ENCODE data around the gene ABLIM2. TPM values are rescaled to one million over a fixed set of nuclear protein-coding genes. Genes with fewer than 3 reads are reported as not detected.

Gene ABLIM2
- total and polyA plus RNA-seq, 2 of the 13 experiments (the other 11 are each of a cell fraction or from before 2014, with no cell fraction given) = 0.20 to 0.37 TPM

GRCh38 chr4:8188085-8188484 is 29.5 kb upstream of the ABLIM2 start:
- no peaks in the 10 kb centered on the region for H3K36me3 ChIP-seq (replicated peaks in 1 of 2; ENCODE audit: control insufficient read depth in 1 of 2, insufficient read depth in 2 of 2, low read length in 2 of 2)
- 52% methylated on average over 12 of the region's 12 CpGs for WGBS (ENCODE audit: low lambda C conversion rate)
- H3K4me2 ChIP-seq (ENCODE audit: low read depth, low read length) = no peak overlapping the region
- FAIRE-seq (no peak), ATAC-seq (peak; percentile 54), DNase-seq (ENCODE audit: low spot score) (no peak)
- no TSS peak for BruUV-seq (replicated peaks)
- peaks cover 7 to 29% of the 10 kb centered on the region in 2 experiments; a peak in 3 of 5 replicates for H3K27me3 ChIP-seq (ENCODE audit: control insufficient read depth in 1 of 2, insufficient read depth in 2 of 2, low read length in 2 of 2)
- H3K9me3 ChIP-seq (ENCODE audit: low read length) = no peaks in the 10 kb centered on the region
- in situ Hi-C loops (cut with HindIII; ENCODE audit: extremely low pct_ligation_motif_present, low pct_unique_long_range_greater_than_20kb) = no loop called here
- no peak overlapping the region for H3K4me3 ChIP-seq (replicated peaks in 1 of 3; ENCODE audit: insufficient read depth in 1 of 3, low read depth in 2 of 3, low read length in 3 of 3)
- H2AFZ ChIP-seq (ENCODE audit: low read length) = no peak overlapping the region
- CTCF ChIA-PET (ENCODE audit: low intra/inter-chr PET ratio, low total read pairs) = no interaction called here
- H3K4me1 ChIP-seq (ENCODE audit: insufficient read depth, low read length) = peaks cover 61% of the 10 kb centered on the region
- no peaks in the 10 kb centered on the region for H3K79me2 ChIP-seq (ENCODE audit: insufficient read depth, low read length)
- TF ChIP-seq ZNF263 (CRISPR knock-in tag; IDR thresholded peaks at IDR 0.05) = peak; percentile 58
- no peak for TF ChIP-seq HNRNPLL (IDR thresholded peaks at IDR 0.05; ENCODE audit: low read depth, low read length, poor library complexity, severe bottlenecking)
- TF ChIP-seq CTCF (CRISPR knock-in tag; IDR thresholded peaks at IDR 0.05) = peak; percentile 40
- TF ChIP-seq HNRNPL (IDR thresholded peaks at IDR 0.05; ENCODE audit: low read depth, low read length) = 0 out of 2 replicates have a peak, but pooled peaks have one; percentile 35
- peak; percentile 41 for TF ChIP-seq STAG1 (CRISPR knock-in tag; IDR thresholded peaks at IDR 0.05)
- TF ChIP-seq, protein P1, sequence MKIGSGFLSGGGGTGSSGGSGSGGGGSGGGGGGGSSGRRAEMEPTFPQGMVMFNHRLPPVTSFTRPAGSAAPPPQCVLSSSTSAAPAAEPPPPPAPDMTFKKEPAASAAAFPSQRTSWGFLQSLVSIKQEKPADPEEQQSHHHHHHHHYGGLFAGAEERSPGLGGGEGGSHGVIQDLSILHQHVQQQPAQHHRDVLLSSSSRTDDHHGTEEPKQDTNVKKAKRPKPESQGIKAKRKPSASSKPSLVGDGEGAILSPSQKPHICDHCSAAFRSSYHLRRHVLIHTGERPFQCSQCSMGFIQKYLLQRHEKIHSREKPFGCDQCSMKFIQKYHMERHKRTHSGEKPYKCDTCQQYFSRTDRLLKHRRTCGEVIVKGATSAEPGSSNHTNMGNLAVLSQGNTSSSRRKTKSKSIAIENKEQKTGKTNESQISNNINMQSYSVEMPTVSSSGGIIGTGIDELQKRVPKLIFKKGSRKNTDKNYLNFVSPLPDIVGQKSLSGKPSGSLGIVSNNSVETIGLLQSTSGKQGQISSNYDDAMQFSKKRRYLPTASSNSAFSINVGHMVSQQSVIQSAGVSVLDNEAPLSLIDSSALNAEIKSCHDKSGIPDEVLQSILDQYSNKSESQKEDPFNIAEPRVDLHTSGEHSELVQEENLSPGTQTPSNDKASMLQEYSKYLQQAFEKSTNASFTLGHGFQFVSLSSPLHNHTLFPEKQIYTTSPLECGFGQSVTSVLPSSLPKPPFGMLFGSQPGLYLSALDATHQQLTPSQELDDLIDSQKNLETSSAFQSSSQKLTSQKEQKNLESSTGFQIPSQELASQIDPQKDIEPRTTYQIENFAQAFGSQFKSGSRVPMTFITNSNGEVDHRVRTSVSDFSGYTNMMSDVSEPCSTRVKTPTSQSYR (CRISPR knock-in tag; IDR thresholded peaks at IDR 0.05; ENCODE audit: borderline replicate concordance) = no peak
- TF ChIP-seq REPIN1 (CRISPR knock-in tag; IDR thresholded peaks at IDR 0.05; ENCODE audit: borderline replicate concordance, low read depth) = no peak
- no peak for TF ChIP-seq ZNF354B (CRISPR knock-in tag; IDR thresholded peaks at IDR 0.05)
- TF ChIP-seq FOSL2 (CRISPR knock-in tag; IDR thresholded peaks at IDR 0.05) = peak; percentile 42; the same call in 1 of the 2 replicates
- no peaks in the 10 kb centered on the region for H4K20me1 ChIP-seq (ENCODE audit: insufficient read depth, low read length)
- no peak overlapping the region for H3K27ac ChIP-seq (ENCODE audit: extremely low read length, insufficient read depth, low read length)
- POLR2A ChIA-PET = no interaction called here
- H3K9ac ChIP-seq (ENCODE audit: insufficient read depth, low read depth, low read length) = no peak overlapping the region
- intact Hi-C loops (cut with micrococcal nuclease; ENCODE audit: unreplicated experiment) = no loop called here

All from HepG2 (cell line).